ENCODE data around the gene EXOSC10. TPM values are rescaled to one million over a fixed set of nuclear protein-coding genes. Genes with fewer than 3 reads are reported as not detected.

The EXOSC10 gene
- total RNA-seq, 4 donors from 2014 or later, result 96.1 to 181 (median 127) TPM

DNA sequence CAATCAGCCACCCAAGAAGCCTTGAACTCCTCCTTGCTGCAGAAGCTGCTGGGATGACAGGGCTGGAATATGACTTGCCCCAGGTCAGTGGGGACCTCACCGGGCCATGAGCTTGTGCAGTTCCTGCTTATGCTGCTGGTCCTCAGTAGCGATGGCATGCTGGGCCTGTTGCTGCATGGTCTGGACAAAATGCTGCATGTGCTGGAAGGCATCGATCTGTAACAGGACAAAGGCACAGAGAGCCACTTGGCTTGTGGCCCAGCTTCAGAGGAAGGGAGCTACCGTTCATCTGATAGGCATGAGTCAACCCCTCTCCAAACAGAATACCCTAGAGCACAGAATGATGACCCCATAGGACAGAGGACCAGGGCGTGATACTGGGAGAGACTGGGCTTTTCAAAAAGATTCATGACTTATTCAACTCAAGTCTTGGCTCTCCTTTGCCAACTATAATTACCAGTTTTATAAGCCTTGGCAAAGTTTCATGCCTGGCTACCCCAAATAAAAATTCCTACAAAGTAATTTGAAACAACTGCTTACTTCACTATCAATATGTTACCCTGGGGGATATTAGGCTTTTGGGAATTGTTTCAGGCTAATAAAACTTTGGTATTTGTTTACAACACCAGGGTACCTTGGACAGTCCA lies 34.7 kb upstream of the EXOSC10 start:
- peak overlapping the region; percentile 10 to 90 (median 66) for H3K27ac ChIP-seq
- peaks cover 0 to 43% (median 19%) of the 10 kb centered on the region in 4 donors for H3K4me1 ChIP-seq
- no peak overlapping the region for H3K4me3 ChIP-seq
- DNase-seq (ENCODE audit: low spot score in 2 of 2), result peak in 1 of 2 donors; percentile 38
- 32% methylated on average over 4 to 5 of the region's 5 CpGs for WGBS, 2 donors
- no peaks in the 10 kb centered on the region for H3K27me3 ChIP-seq
- peaks cover 0 to 79% (median 7%) of the 10 kb centered on the region in 3 donors for H3K36me3 ChIP-seq
- TF ChIP-seq EP300 (IDR thresholded peaks at IDR 0.05), result no peak
- TF ChIP-seq, protein P1, sequence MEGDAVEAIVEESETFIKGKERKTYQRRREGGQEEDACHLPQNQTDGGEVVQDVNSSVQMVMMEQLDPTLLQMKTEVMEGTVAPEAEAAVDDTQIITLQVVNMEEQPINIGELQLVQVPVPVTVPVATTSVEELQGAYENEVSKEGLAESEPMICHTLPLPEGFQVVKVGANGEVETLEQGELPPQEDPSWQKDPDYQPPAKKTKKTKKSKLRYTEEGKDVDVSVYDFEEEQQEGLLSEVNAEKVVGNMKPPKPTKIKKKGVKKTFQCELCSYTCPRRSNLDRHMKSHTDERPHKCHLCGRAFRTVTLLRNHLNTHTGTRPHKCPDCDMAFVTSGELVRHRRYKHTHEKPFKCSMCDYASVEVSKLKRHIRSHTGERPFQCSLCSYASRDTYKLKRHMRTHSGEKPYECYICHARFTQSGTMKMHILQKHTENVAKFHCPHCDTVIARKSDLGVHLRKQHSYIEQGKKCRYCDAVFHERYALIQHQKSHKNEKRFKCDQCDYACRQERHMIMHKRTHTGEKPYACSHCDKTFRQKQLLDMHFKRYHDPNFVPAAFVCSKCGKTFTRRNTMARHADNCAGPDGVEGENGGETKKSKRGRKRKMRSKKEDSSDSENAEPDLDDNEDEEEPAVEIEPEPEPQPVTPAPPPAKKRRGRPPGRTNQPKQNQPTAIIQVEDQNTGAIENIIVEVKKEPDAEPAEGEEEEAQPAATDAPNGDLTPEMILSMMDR (IDR thresholded peaks at IDR 0.05), result no peak
- no peak for TF ChIP-seq POLR2A (IDR thresholded peaks at IDR 0.05)
- no peaks in the 10 kb centered on the region for H3K9me3 ChIP-seq

DNA sequence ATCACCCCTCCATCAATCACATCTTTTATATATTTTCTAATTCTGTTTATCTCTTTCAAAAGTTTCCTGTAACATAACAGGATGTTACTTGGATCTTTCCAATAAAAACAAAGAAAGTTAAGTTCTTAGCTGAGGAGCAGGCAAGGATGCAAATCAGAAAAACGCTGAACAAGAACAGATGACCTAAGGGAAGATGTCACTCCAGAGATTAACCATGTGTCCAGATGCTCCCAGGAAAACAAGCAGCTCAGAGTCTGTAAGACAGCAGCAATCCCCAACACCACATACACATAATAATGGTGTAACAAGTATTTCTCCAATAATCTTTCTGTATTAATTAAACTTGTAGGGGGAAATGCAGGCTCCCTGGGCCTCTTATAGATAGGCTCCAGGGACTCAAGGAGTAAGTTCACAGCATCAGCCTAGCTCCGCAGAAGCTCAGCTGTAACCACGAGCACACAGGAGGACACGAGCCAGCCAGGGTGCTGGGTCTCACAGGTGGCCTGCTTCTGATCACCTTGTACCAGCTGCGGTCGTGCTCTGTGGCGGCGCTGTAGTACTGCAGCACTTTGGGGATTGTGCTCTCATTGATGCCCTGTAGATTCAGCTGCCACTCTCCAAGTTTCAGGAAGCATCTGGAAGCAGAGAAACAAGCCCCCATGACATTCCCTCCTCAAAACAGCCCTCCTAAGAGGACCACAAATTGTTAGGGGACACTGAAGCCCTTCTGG lies 33.1 kb upstream of the EXOSC10 start:
- peaks cover 0 to 80% (median 20%) of the 10 kb centered on the region in 3 donors for H3K36me3 ChIP-seq
- no peaks in the 10 kb centered on the region for H3K27me3 ChIP-seq
- no peak overlapping the region for H3K4me3 ChIP-seq
- no peaks in the 10 kb centered on the region for H3K9me3 ChIP-seq
- peak; percentile 33 to 76 for TF ChIP-seq EP300 (IDR thresholded peaks at IDR 0.05)
- TF ChIP-seq, protein P1 (IDR thresholded peaks at IDR 0.05), result peak in 2 of 5 experiments; percentile 21 to 28
- TF ChIP-seq POLR2A (IDR thresholded peaks at IDR 0.05), result no peak
- DNase-seq (ENCODE audit: low spot score in 2 of 2), result peak in 1 of 2 donors; percentile 43
- WGBS, 2 donors, result 67 to 77% methylated on average over 8 of the region's 8 CpGs
- H3K4me1 ChIP-seq, result peaks cover 0 to 43% (median 17%) of the 10 kb centered on the region in 4 donors
- peak overlapping the region; percentile 48 to 90 (median 78) for H3K27ac ChIP-seq

DNA sequence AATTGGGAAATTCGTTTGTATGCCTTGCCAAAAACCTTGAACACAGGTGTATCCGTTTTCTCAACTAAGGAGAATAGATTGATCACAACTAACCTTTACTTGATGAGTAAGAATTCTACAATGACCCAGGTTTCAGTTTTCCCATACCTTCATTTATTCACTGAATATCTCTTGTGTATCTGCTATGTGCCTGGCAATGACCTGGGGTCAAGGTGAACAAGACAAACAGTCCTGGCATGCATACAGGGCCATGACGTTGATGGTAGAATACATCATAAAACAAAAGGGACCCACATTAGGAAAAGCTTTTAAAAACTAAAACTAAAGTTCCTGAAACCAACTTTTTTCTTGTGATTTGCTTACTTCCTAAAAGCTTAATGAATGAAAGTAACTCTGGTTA lies 32.1 kb upstream of the EXOSC10 start:
- Histone ChIP-seq H3K27ac (peak overlapping the region; percentile 9 to 90 (median 67)), H3K4me1 (peaks cover 0 to 43% (median 17%) of the 10 kb centered on the region in 4 donors), H3K9me3 (no peaks in the 10 kb centered on the region), H3K27me3 (no peaks in the 10 kb centered on the region), H3K4me3 (no peak overlapping the region), H3K36me3 (peaks cover 0 to 82% (median 20%) of the 10 kb centered on the region in 3 donors)
- 61 to 63% methylated on average over 3 of the region's 3 CpGs for WGBS, 2 donors
- TF ChIP-seq EP300 (IDR thresholded peaks at IDR 0.05), result no peak
- TF ChIP-seq POLR2A (IDR thresholded peaks at IDR 0.05), result no peak
- TF ChIP-seq, protein P1 (IDR thresholded peaks at IDR 0.05), result no peak
- DNase-seq (ENCODE audit: low spot score in 2 of 2), result no peak

DNA sequence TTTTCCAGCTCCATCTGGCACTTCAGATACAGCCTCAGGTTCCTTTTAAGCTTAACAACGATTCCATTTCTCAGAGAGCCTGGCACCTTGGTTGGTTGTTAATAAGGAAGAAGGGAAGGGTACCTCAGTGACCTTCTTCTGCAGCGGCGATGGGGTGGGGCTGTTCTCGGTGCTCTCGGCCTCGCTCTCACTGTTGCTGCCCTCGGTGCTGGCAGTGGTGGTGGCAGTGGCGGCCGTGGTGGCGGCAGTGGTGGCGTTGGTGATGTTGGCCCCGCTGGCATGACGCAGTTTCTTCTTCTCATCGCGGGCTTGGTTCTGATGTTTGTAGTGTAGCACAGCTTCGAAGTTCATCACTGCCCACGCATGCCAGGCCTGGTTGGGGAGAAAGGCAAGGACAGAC lies 30.7 kb upstream of the EXOSC10 start:
- Histone ChIP-seq H3K4me1 (peaks cover 0 to 44% (median 17%) of the 10 kb centered on the region in 4 donors), H3K27me3 (no peaks in the 10 kb centered on the region), H3K27ac (peak overlapping the region in 2 of 4 donors; percentile 86 to 90), H3K9me3 (no peaks in the 10 kb centered on the region), H3K36me3 (peaks cover 0 to 84% (median 20%) of the 10 kb centered on the region in 3 donors), H3K4me3 (no peak overlapping the region)
- DNase-seq (ENCODE audit: low spot score in 2 of 2), result no peak
- 91% methylated on average over 13 to 17 of the region's 17 CpGs for WGBS, 2 donors
- TF ChIP-seq, protein P1 (IDR thresholded peaks at IDR 0.05), result no peak
- no peak for TF ChIP-seq EP300 (IDR thresholded peaks at IDR 0.05)
